ENCODE measurements around the gene IAH1. TPM values are rescaled to one million over a fixed set of nuclear protein-coding genes. Genes with fewer than 3 reads are reported as not detected.

Gene IAH1
- total RNA-seq, 1 donor, result 52.1 TPM

- no peaks in the 10 kb centered on the region for H3K79me2 ChIP-seq (ENCODE audit: insufficient read depth, low read length)
- H3K36me3 ChIP-seq (ENCODE audit: insufficient read depth, low read length), result peaks cover 23% of the 10 kb centered on the region
- H3K27me3 ChIP-seq (ENCODE audit: insufficient read depth, low read length), result no peaks in the 10 kb centered on the region
Observed at GRCh38 chr2:9465170-9465569, 9.2 kb upstream of the IAH1 start.

DNA sequence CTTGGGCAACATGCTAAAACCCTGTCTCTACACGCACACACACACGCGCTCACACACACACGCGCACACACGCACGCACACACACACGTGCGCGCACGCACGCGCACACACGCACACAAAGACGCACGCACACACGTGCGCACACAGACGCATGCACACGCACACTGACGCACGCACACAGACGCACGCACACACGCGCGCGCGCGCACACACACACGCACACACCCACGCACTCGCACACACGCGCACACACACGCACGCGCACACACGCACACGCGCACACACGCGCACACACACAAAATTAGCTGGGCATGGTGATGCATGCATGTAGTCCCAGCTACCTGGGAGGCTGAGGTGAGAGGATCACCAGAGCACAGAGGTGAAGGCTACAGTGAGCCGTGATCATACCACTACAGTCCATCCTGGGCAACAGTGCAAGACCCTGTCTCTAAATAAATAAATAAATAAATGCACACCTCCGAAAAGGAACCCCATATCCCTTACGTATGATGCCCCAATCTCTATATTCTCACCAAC is 8.1 kb upstream of the IAH1 start:
- peaks cover 25% of the 10 kb centered on the region for H3K36me3 ChIP-seq (ENCODE audit: insufficient read depth, low read length)
- TF ChIP-seq CTCF (IDR thresholded peaks at IDR 0.05; ENCODE audit: extremely low read depth, low read depth, low read length), result no peak
- no peak for DNase-seq (ENCODE audit: insufficient read length, low spot score, missing footprints)
- no peaks in the 10 kb centered on the region for H4K20me1 ChIP-seq (ENCODE audit: insufficient read depth, low read length)
- H3K4me3 ChIP-seq (ENCODE audit: insufficient read depth, low read length), result no peak overlapping the region
- H3K79me2 ChIP-seq (ENCODE audit: insufficient read depth, low read length), result no peaks in the 10 kb centered on the region
- H2AFZ ChIP-seq (ENCODE audit: low read length), result no peak overlapping the region
- no peaks in the 10 kb centered on the region for H3K9me3 ChIP-seq (ENCODE audit: low read depth, low read length)
- no peaks in the 10 kb centered on the region for H3K27me3 ChIP-seq (ENCODE audit: insufficient read depth, low read length)
- no peak overlapping the region for H3K4me2 ChIP-seq (ENCODE audit: insufficient read depth, low read length)
- no peak overlapping the region for H3K27ac ChIP-seq (ENCODE audit: low read depth, low read length)
- peaks cover 4% of the 10 kb centered on the region for H3K4me1 ChIP-seq (ENCODE audit: insufficient read depth, low read length)

More at GRCh38 chr2:9465170-9465569, 9.2 kb upstream of the IAH1 start:
- no peak overlapping the region for H3K27ac ChIP-seq (ENCODE audit: low read depth, low read length)
- H2AFZ ChIP-seq (ENCODE audit: low read length), result no peak overlapping the region
- no peaks in the 10 kb centered on the region for H3K9me3 ChIP-seq (ENCODE audit: low read depth, low read length)
- no peaks in the 10 kb centered on the region for H4K20me1 ChIP-seq (ENCODE audit: insufficient read depth, low read length)
- no peak for DNase-seq (ENCODE audit: insufficient read length, low spot score, missing footprints)
- no peak for TF ChIP-seq CTCF (IDR thresholded peaks at IDR 0.05; ENCODE audit: extremely low read depth, low read depth, low read length)
- no peak overlapping the region for H3K4me2 ChIP-seq (ENCODE audit: insufficient read depth, low read length)
- H3K4me1 ChIP-seq (ENCODE audit: insufficient read depth, low read length), result peaks cover 4% of the 10 kb centered on the region
- no peak overlapping the region for H3K4me3 ChIP-seq (ENCODE audit: insufficient read depth, low read length)

DNA sequence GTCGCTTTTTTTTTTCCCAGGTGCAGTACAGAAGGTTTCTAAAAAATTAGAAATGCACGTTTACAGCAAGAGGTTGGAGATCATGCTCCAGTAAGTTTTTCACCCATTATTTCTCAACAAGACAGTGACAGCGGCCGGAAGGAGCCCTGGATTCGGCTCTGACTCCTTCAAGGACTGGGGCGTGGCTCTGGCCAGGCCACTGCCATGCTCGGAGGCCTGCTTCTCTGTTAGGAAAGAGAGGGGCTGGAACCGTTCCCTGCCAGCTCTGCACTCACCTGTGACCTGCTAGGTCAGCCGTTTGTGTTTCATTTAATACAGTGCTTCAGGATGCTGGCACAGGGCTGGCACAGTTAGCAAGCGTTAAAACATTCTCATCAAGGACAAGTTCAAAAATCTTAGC is 6.7 kb upstream of the IAH1 start:
- no peak for TF ChIP-seq CTCF (IDR thresholded peaks at IDR 0.05; ENCODE audit: extremely low read depth, low read depth, low read length)
- Histone ChIP-seq H2AFZ (ENCODE audit: low read length) (no peak overlapping the region), H3K36me3 (ENCODE audit: insufficient read depth, low read length) (peaks cover 26% of the 10 kb centered on the region), H3K9me3 (ENCODE audit: low read depth, low read length) (no peaks in the 10 kb centered on the region), H4K20me1 (ENCODE audit: insufficient read depth, low read length) (no peaks in the 10 kb centered on the region), H3K27me3 (ENCODE audit: insufficient read depth, low read length) (no peaks in the 10 kb centered on the region), H3K79me2 (ENCODE audit: insufficient read depth, low read length) (no peaks in the 10 kb centered on the region), H3K4me2 (ENCODE audit: insufficient read depth, low read length) (no peak overlapping the region), H3K27ac (ENCODE audit: low read depth, low read length) (no peak overlapping the region), H3K4me1 (ENCODE audit: insufficient read depth, low read length) (peaks cover 4% of the 10 kb centered on the region), H3K4me3 (ENCODE audit: insufficient read depth, low read length) (no peak overlapping the region)
- DNase-seq (ENCODE audit: insufficient read length, low spot score, missing footprints), result no peak

DNA sequence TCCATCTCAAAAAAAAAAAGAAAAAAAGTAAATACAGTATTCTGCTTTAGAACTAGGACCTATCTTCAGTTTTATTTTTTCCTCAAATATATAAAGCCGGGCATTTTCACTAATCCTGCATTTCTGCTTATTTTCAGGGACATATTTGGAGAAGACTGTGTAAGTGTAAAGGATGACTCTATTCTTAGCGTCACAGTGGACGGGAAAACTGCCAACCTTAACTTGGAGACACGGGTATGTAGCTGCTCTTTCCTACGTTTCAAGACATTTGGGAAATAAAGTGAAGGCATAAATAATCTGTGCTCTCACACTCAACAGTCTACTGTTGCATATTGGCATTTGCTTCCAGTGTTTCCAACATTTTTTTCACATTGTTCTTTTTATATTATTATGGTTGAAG is 3.1 kb upstream of the IAH1 start:
- H2AFZ ChIP-seq (ENCODE audit: low read length), result no peak overlapping the region
- no peak for TF ChIP-seq CTCF (IDR thresholded peaks at IDR 0.05; ENCODE audit: extremely low read depth, low read depth, low read length)
- peaks cover 12% of the 10 kb centered on the region for H3K4me1 ChIP-seq (ENCODE audit: insufficient read depth, low read length)
- H3K79me2 ChIP-seq (ENCODE audit: insufficient read depth, low read length), result peaks cover 12% of the 10 kb centered on the region
- no peaks in the 10 kb centered on the region for H4K20me1 ChIP-seq (ENCODE audit: insufficient read depth, low read length)
- DNase-seq (ENCODE audit: insufficient read length, low spot score, missing footprints), result no peak
- no peak overlapping the region for H3K4me2 ChIP-seq (ENCODE audit: insufficient read depth, low read length)
- no peaks in the 10 kb centered on the region for H3K9me3 ChIP-seq (ENCODE audit: low read depth, low read length)
- no peak overlapping the region for H3K27ac ChIP-seq (ENCODE audit: low read depth, low read length)
- H3K36me3 ChIP-seq (ENCODE audit: insufficient read depth, low read length), result peaks cover 16% of the 10 kb centered on the region
- H3K4me3 ChIP-seq (ENCODE audit: insufficient read depth, low read length), result no peak overlapping the region
- H3K27me3 ChIP-seq (ENCODE audit: insufficient read depth, low read length), result no peaks in the 10 kb centered on the region

Measured in osteoblast (primary cell).